ENCODE data around the gene CYB561D2.

Gene CYB561D2

GRCh38 chr3:50369012-50369670, 18.5 kb downstream of the CYB561D2 start:
- no peak overlapping the region for H3K4me3 ChIP-seq (ENCODE audit: extremely low read depth, insufficient read depth, low read length, poor library complexity, severe bottlenecking)
- 79 to 87% methylated on average over 9 of the region's 9 CpGs for WGBS, 2 experiments (ENCODE audit: insufficient coverage in 2 of 2)
- peaks cover 8% of the 10 kb centered on the region for H3K4me1 ChIP-seq (ENCODE audit: control insufficient read depth, insufficient read depth, low read length, poor library complexity, severe bottlenecking)
- H3K27ac ChIP-seq (ENCODE audit: low read depth, low read length, severe bottlenecking): no peak overlapping the region
- no peaks in the 10 kb centered on the region for H3K9me3 ChIP-seq (ENCODE audit: control insufficient read depth, low read length)
- no peaks in the 10 kb centered on the region for H3K36me3 ChIP-seq (ENCODE audit: control insufficient read depth, insufficient read depth, low read length)

- peaks cover 2% of the 10 kb centered on the region for H3K4me1 ChIP-seq (ENCODE audit: control insufficient read depth, insufficient read depth, low read length, poor library complexity, severe bottlenecking)
- H3K27ac ChIP-seq (ENCODE audit: low read depth, low read length, severe bottlenecking): no peak overlapping the region
- WGBS, 2 experiments (ENCODE audit: insufficient coverage in 2 of 2): 74 to 75% methylated on average over 8 to 10 of the region's 14 CpGs
Measured at GRCh38 chr3:50370594-50370993, 19.9 kb downstream of the CYB561D2 start.

GRCh38 chr3:50371133-50371685, 20.5 kb downstream of the CYB561D2 start:
- Histone ChIP-seq H3K36me3 (ENCODE audit: control insufficient read depth, insufficient read depth, low read length) (no peaks in the 10 kb centered on the region), H3K4me3 (ENCODE audit: extremely low read depth, insufficient read depth, low read length, poor library complexity, severe bottlenecking) (no peak overlapping the region), H3K4me1 (ENCODE audit: control insufficient read depth, insufficient read depth, low read length, poor library complexity, severe bottlenecking) (peaks cover 2% of the 10 kb centered on the region), H3K9me3 (ENCODE audit: control insufficient read depth, low read length) (no peaks in the 10 kb centered on the region), H3K27ac (ENCODE audit: low read depth, low read length, severe bottlenecking) (no peak overlapping the region)
- WGBS, 2 experiments (ENCODE audit: insufficient coverage in 2 of 2): 94 to 97% methylated on average over 3 of the region's 3 CpGs

More at GRCh38 chr3:50370594-50370993, 19.9 kb downstream of the CYB561D2 start:
- no peaks in the 10 kb centered on the region for H3K36me3 ChIP-seq (ENCODE audit: control insufficient read depth, insufficient read depth, low read length)
- no peaks in the 10 kb centered on the region for H3K9me3 ChIP-seq (ENCODE audit: control insufficient read depth, low read length)
- H3K4me3 ChIP-seq (ENCODE audit: extremely low read depth, insufficient read depth, low read length, poor library complexity, severe bottlenecking): no peak overlapping the region

GRCh38 chr3:50372349-50372748, 21.7 kb downstream of the CYB561D2 start:
- Histone ChIP-seq H3K9me3 (ENCODE audit: control insufficient read depth, low read length) (no peaks in the 10 kb centered on the region), H3K4me3 (ENCODE audit: extremely low read depth, insufficient read depth, low read length, poor library complexity, severe bottlenecking) (no peak overlapping the region), H3K36me3 (ENCODE audit: control insufficient read depth, insufficient read depth, low read length) (no peaks in the 10 kb centered on the region), H3K4me1 (ENCODE audit: control insufficient read depth, insufficient read depth, low read length, poor library complexity, severe bottlenecking) (peaks cover 2% of the 10 kb centered on the region), H3K27ac (ENCODE audit: low read depth, low read length, severe bottlenecking) (no peak overlapping the region)
- WGBS, 2 experiments (ENCODE audit: insufficient coverage in 2 of 2): 84 to 85% methylated on average over 7 to 8 of the region's 8 CpGs

- no peaks in the 10 kb centered on the region for H3K36me3 ChIP-seq (ENCODE audit: control insufficient read depth, insufficient read depth, low read length)
- H3K4me3 ChIP-seq (ENCODE audit: extremely low read depth, insufficient read depth, low read length, poor library complexity, severe bottlenecking): no peak overlapping the region
- no peaks in the 10 kb centered on the region for H3K9me3 ChIP-seq (ENCODE audit: control insufficient read depth, low read length)
- H3K4me1 ChIP-seq (ENCODE audit: control insufficient read depth, insufficient read depth, low read length, poor library complexity, severe bottlenecking): peaks cover 2% of the 10 kb centered on the region
- H3K27ac ChIP-seq (ENCODE audit: low read depth, low read length, severe bottlenecking): no peak overlapping the region
- 52 to 58% methylated on average over 9 to 10 of the region's 12 CpGs for WGBS, 2 experiments (ENCODE audit: insufficient coverage in 2 of 2)
Measured at GRCh38 chr3:50373146-50374051, 22.7 kb downstream of the CYB561D2 start.

- Histone ChIP-seq H3K27ac (ENCODE audit: low read depth, low read length, severe bottlenecking) (no peak overlapping the region), H3K36me3 (ENCODE audit: control insufficient read depth, insufficient read depth, low read length) (no peaks in the 10 kb centered on the region), H3K9me3 (ENCODE audit: control insufficient read depth, low read length) (no peaks in the 10 kb centered on the region), H3K4me1 (ENCODE audit: control insufficient read depth, insufficient read depth, low read length, poor library complexity, severe bottlenecking) (peaks cover 1% of the 10 kb centered on the region), H3K4me3 (ENCODE audit: extremely low read depth, insufficient read depth, low read length, poor library complexity, severe bottlenecking) (no peak overlapping the region)
- WGBS, 2 experiments (ENCODE audit: insufficient coverage in 2 of 2): 75 to 88% methylated on average over 10 to 14 of the region's 22 CpGs
Measured at GRCh38 chr3:50374363-50375257, 23.9 kb downstream of the CYB561D2 start.

- Histone ChIP-seq H3K4me3 (ENCODE audit: extremely low read depth, insufficient read depth, low read length, poor library complexity, severe bottlenecking) (no peak overlapping the region), H3K36me3 (ENCODE audit: control insufficient read depth, insufficient read depth, low read length) (no peaks in the 10 kb centered on the region), H3K27ac (ENCODE audit: low read depth, low read length, severe bottlenecking) (no peak overlapping the region), H3K4me1 (ENCODE audit: control insufficient read depth, insufficient read depth, low read length, poor library complexity, severe bottlenecking) (no peaks in the 10 kb centered on the region), H3K9me3 (ENCODE audit: control insufficient read depth, low read length) (no peaks in the 10 kb centered on the region)
- WGBS, 2 experiments (ENCODE audit: insufficient coverage in 2 of 2): 69 to 72% methylated on average over 5 of the region's 7 CpGs
Measured at GRCh38 chr3:50375258-50375931, 24.7 kb downstream of the CYB561D2 start.

GRCh38 chr3:50378024-50378423, 27.4 kb downstream of the CYB561D2 start:
- Histone ChIP-seq H3K9me3 (ENCODE audit: control insufficient read depth, low read length) (no peaks in the 10 kb centered on the region), H3K36me3 (ENCODE audit: control insufficient read depth, insufficient read depth, low read length) (no peaks in the 10 kb centered on the region), H3K4me1 (ENCODE audit: control insufficient read depth, insufficient read depth, low read length, poor library complexity, severe bottlenecking) (no peaks in the 10 kb centered on the region), H3K4me3 (ENCODE audit: extremely low read depth, insufficient read depth, low read length, poor library complexity, severe bottlenecking) (no peak overlapping the region), H3K27ac (ENCODE audit: low read depth, low read length, severe bottlenecking) (no peak overlapping the region)
- WGBS, 2 experiments (ENCODE audit: insufficient coverage in 2 of 2): 80 to 85% methylated on average over 3 of the region's 6 CpGs

- Histone ChIP-seq H3K4me1 (ENCODE audit: control insufficient read depth, insufficient read depth, low read length, poor library complexity, severe bottlenecking) (no peaks in the 10 kb centered on the region), H3K4me3 (ENCODE audit: extremely low read depth, insufficient read depth, low read length, poor library complexity, severe bottlenecking) (no peak overlapping the region), H3K27ac (ENCODE audit: low read depth, low read length, severe bottlenecking) (no peak overlapping the region), H3K36me3 (ENCODE audit: control insufficient read depth, insufficient read depth, low read length) (no peaks in the 10 kb centered on the region), H3K9me3 (ENCODE audit: control insufficient read depth, low read length) (no peaks in the 10 kb centered on the region)
- 92 to 93% methylated on average over 12 of the region's 17 CpGs for WGBS, 2 experiments (ENCODE audit: insufficient coverage in 2 of 2)
Measured at GRCh38 chr3:50378757-50379156, 28.1 kb downstream of the CYB561D2 start.

All from mesodermal cell (in vitro differentiated cells).